Peyer's patch (tissue), 4 donors: Measurements from ENCODE around the gene ATP6AP1. TPM values are rescaled to one million over a fixed set of nuclear protein-coding genes. Genes with fewer than 3 reads are reported as not detected.
A peak's percentile ranks its signal among the peaks of the same experiment; 100 is the strongest.
"Not testable (repeated sequence)": the region's sequence is repeated elsewhere in the genome, so short reads cannot be mapped to it uniquely, and the experiment has no call there.

Experiments used
- DNase-seq, 3 donors: peaks; one replicate each; pipeline ENCODE4 v3.0.0-alpha.2; 2017 to 2019
- H3K27ac ChIP-seq, 4 donors: fragments of 200-600 bp; sonication (generic); one replicate each; pipeline ENCODE4 v1.5.1; 2016 to 2019
- H3K27me3 ChIP-seq, 2 donors: fragments of 200-600 bp; sonication (generic); one replicate each; pipeline ENCODE4 v1.5.1; 2019
- H3K36me3 ChIP-seq, 3 donors: fragments of 200-600 bp; sonication (generic); one replicate each; pipeline ENCODE4 v1.5.1; 2016 to 2019
- H3K4me1 ChIP-seq, 4 donors: fragments of 200-600 bp; sonication (generic); one replicate each; pipeline ENCODE4 v1.5.1; 2016 to 2019
- H3K4me3 ChIP-seq, 4 donors: fragments of 200-600 bp; sonication (generic); 1 replicate in 3 of 4; 2 replicates in 1 of 4; pipeline ENCODE4 v1.5.1; 2016 to 2019; ENCODE audit warnings: mild to moderate bottlenecking in 1 of 4
- H3K9me3 ChIP-seq, 4 donors: fragments of 200-600 bp; sonication (generic); one replicate each; pipeline ENCODE4 v1.5.1; 2016 to 2019; ENCODE audit warnings: mild to moderate bottlenecking in 1 of 4
- CTCF ChIP-seq, 6 experiments: fragments of 450-650 bp in 4 of 6; fragments of 200-600 bp in 2 of 6; sonication (generic) in 1 of 6; IDR thresholded peaks; one replicate each; pipeline ENCODE4 v1.5.1; 2017 to 2019; ENCODE audit warnings: antibody characterized with exemption in 6 of 6, mild to moderate bottlenecking in 3 of 6, moderate library complexity in 1 of 6
- POLR2A ChIP-seq, 2 donors: fragments of 450-650 bp; IDR thresholded peaks; one replicate each; pipeline ENCODE4 v1.5.1; 2017; ENCODE audit warnings: antibody characterized with exemption in 2 of 2, mild to moderate bottlenecking in 2 of 2, moderate library complexity in 2 of 2
- total RNA-seq, 4 donors: library from RNA; depleted of rRNA; stranded (reverse); fragments of >200 nt; gene quantifications; one replicate each; pipeline ENCODE4 v1.1.0, GENCODE V29; 2016

Gene ATP6AP1
- total RNA-seq, 4 donors from 2014 or later: 11.6 to 80.0 (median 54.9) TPM

DNA sequence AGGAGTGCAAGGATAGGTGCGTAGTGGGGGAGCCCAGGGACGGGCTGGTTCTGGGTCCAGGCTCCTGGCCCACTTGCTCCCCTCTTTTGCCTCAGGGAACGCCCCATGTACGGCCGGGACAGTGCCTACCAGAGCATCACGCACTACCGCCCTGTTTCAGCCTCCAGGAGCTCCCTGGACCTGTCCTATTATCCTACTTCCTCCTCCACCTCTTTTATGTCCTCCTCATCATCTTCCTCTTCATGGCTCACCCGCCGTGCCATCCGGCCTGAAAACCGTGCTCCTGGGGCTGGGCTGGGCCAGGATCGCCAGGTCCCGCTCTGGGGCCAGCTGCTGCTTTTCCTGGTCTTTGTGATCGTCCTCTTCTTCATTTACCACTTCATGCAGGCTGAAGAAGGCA is 47.7 kb upstream of the ATP6AP1 start:
- Histone ChIP-seq H3K4me3 (peak overlapping the region in 1 of 4 donors; percentile 88), H3K27me3 (no peaks in the 10 kb centered on the region), H3K9me3 (no peaks in the 10 kb centered on the region), H3K27ac (peak overlapping the region in 1 of 4 donors; percentile 92), H3K4me1 (peaks cover 0 to 9% (median 4%) of the 10 kb centered on the region in 4 donors), H3K36me3 (peaks cover 0 to 4% (median 0%) of the 10 kb centered on the region in 3 donors)
- no peak for DNase-seq
- TF ChIP-seq POLR2A (IDR thresholded peaks at IDR 0.05) (no peak), CTCF (IDR thresholded peaks at IDR 0.05) (no peak)

DNA sequence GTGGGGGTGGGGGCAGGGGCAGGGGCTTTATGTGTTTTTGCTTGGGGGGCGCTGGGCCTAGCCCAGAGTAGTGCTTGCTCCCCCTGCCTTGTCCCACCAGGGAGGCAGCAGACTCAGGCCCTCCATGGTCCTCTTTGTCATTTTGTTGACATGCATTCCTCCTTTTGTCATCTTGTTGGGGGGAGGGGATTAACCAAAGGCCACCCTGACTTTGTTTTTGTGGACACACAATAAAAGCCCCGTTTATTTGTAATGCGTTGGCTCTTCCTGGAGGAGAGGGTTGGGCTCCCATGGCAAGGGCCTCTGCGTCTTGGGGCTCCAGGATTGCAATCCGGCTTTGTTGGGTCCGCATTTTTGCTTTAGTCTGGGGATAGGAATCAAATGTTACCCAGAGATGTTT is 47.2 kb upstream of the ATP6AP1 start:
- H3K4me3 ChIP-seq: no peak overlapping the region
- H3K4me1 ChIP-seq: peaks cover 0 to 9% (median 4%) of the 10 kb centered on the region in 4 donors
- peaks cover 0 to 4% (median 0%) of the 10 kb centered on the region in 3 donors for H3K36me3 ChIP-seq
- H3K9me3 ChIP-seq: no peaks in the 10 kb centered on the region
- DNase-seq: no peak
- no peak overlapping the region for H3K27ac ChIP-seq
- H3K27me3 ChIP-seq: no peaks in the 10 kb centered on the region
- TF ChIP-seq CTCF (IDR thresholded peaks at IDR 0.05): no peak
- no peak for TF ChIP-seq POLR2A (IDR thresholded peaks at IDR 0.05)

- no peaks in the 10 kb centered on the region for H3K27me3 ChIP-seq
- H3K36me3 ChIP-seq: peaks cover 0 to 4% (median 0%) of the 10 kb centered on the region in 3 donors
- DNase-seq: no peak
- H3K4me3 ChIP-seq: no peak overlapping the region
- no peaks in the 10 kb centered on the region for H3K9me3 ChIP-seq
- no peak for TF ChIP-seq POLR2A (IDR thresholded peaks at IDR 0.05)
- TF ChIP-seq CTCF (IDR thresholded peaks at IDR 0.05): no peak
- H3K4me1 ChIP-seq: peaks cover 0 to 9% (median 4%) of the 10 kb centered on the region in 4 donors
- H3K27ac ChIP-seq: no peak overlapping the region
Measured at GRCh38 chrX:154382483-154383069, 45.9 kb upstream of the ATP6AP1 start.

DNA sequence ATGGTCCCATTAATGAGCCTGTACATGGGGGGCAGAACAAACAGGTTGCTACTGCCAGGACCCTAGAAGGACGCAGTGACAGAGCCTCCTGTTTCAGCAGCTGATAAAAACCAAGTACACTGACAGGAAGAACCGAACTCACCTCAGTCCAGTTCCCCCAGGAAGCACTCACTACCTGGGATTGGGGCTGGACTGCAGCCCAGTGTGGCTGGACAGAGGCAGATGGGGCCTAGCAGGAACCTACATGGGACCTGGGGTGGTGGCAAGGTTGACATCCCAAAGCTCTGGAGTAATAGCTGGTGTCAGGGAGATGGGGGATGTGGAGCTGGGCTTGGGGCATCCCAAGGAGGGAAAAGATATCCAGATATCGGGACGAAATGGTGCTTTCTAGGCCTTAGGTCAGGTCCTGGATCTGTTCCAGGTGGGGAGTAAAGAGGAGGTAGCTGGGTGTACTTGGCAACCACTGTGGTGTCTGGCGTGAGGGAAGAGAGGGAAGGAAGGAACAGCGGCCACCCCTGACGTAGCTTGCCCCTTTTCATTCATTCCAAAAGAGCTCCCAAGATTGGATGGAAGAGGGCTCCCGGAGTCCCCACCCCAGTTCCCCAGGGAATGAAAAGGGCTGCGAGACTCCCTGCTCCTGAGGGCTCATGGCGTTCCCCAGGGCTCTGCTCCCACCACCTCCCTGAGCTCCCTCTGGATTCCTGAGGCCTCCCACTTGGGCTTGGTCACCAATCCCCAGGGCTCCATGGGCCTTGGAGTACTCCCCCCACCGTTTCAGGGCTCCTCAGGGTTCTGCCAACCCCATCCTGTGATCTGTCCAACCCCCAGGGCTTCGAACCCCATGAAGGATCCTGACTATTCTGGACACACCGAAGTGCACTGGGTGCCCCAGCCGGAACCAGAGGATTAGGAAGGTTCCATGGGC is 44.9 kb upstream of the ATP6AP1 start:
- no peak for TF ChIP-seq POLR2A (IDR thresholded peaks at IDR 0.05)
- DNase-seq: no peak
- Histone ChIP-seq H3K27me3 (no peaks in the 10 kb centered on the region), H3K9me3 (no peaks in the 10 kb centered on the region), H3K36me3 (peaks cover 0 to 4% (median 0%) of the 10 kb centered on the region in 3 donors), H3K27ac (no peak overlapping the region), H3K4me1 (peaks cover 0 to 9% (median 4%) of the 10 kb centered on the region in 4 donors), H3K4me3 (no peak overlapping the region)

GRCh38 chrX:154384284-154384892 is 44.1 kb upstream of the ATP6AP1 start:
- Histone ChIP-seq H3K4me1 (peaks cover 0 to 9% (median 4%) of the 10 kb centered on the region in 4 donors), H3K27ac (peak overlapping the region in 1 of 4 donors; percentile 10), H3K9me3 (no peaks in the 10 kb centered on the region), H3K27me3 (no peaks in the 10 kb centered on the region), H3K36me3 (peaks cover 0 to 4% (median 0%) of the 10 kb centered on the region in 3 donors), H3K4me3 (no peak overlapping the region)
- DNase-seq: no peak
- peak in 1 of 6 experiments; percentile 2 for TF ChIP-seq CTCF (IDR thresholded peaks at IDR 0.05)
- TF ChIP-seq POLR2A (IDR thresholded peaks at IDR 0.05): no peak

DNA sequence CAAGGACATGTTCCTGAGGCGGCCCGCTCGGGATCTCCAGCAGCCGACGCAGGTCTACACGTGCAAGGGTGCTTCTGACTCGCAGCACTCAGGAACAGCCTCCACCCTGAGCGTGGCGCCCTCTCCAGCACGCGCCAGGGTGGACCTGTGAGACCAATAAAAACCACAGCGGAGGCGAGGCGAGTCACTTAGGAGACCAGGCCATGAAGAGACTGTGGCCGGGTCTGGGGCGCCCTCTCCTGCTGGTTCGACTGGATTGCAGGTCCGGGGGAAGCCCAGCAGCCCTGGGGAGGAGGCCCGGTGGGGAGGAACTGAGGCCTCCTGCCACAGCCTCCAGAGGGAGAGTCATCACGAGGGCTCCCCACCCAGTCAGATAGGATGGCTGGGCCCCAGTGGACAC is 40.4 kb upstream of the ATP6AP1 start:
- H3K27me3 ChIP-seq, H3K9me3 ChIP-seq, H3K36me3 ChIP-seq, H3K27ac ChIP-seq, H3K4me1 ChIP-seq, H3K4me3 ChIP-seq, DNase-seq: not testable (repeated sequence)

DNA sequence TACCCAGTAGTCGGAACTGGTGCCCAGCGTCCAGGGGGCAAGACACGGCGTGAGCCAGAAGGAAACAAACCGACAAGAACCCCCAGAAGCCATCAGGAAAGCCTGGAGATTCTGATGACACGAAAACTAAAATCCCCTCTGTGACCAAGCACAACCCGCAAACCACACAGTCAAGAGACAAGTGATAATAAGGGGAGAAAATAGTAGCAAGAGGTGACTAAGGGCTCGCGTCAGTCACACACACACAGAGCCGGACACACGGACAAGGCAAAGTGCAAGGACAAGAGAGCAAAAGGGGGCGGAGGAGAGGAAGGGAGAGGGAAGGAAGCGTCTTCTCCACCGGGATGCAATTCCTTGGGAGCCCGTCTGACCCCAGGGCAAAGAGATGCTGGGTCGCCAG is 39.8 kb upstream of the ATP6AP1 start:
- H3K27ac ChIP-seq, H3K4me3 ChIP-seq, DNase-seq, H3K36me3 ChIP-seq, H3K9me3 ChIP-seq, H3K27me3 ChIP-seq, H3K4me1 ChIP-seq: not testable (repeated sequence)

DNA sequence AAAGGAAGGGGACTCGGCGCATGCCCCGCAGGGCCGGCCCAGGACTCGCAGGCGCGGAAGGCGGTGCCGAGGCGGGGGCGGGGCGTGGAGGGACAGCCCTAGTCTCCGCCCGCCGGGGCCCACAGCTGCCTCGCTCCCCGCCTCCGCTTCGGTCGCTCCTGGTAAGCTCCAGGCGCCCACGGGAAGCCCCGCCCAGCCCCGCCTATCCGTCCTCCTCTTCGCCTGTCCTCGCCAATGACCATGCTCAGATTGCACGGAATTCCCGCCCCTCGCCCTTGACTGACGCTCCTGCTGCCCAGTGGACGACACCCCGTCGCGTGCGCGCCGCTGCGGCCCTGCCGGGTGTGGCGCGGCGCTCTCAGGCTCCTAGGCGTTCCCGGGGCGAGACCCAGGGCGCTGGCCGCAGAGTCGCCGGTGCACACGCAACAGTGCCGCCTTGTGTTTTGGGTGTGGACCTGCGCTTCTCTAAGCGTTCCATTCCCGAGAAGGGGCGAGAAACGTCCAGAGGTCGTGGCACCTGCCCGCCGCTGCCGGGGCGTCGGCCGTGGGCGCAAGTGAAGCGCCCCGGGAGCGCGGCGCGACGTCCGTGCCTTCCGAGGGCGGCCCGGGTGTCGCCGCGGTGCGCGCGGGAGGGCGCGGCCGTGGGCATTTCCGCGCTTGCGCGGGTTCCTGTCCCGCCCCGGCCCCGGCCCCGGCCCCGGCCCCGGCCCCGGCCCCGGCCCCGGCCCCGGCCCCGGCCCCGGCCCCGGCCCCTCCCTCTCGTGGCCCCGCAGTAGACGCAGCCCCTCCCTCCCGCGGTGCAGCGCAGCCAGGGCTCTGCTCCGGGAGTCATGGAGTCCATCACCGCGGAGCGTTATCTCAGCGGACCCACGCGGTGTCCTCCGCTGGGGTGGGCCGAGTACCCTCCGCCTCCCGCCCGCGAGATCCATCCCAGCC is 38.4 kb upstream of the ATP6AP1 start:
- H3K36me3 ChIP-seq, H3K27me3 ChIP-seq, H3K9me3 ChIP-seq, H3K4me1 ChIP-seq, DNase-seq: not testable (repeated sequence)
- Histone ChIP-seq H3K4me3 (peak overlapping the region in 2 of 4 donors; percentile 33 to 42), H3K27ac (peak overlapping the region; percentile 43 to 86 (median 74))

- peaks cover 0 to 12% (median 0%) of the 10 kb centered on the region in 4 donors for H3K4me1 ChIP-seq
- not testable (repeated sequence) for H3K27me3 ChIP-seq, H3K9me3 ChIP-seq, H3K4me3 ChIP-seq, DNase-seq
- H3K27ac ChIP-seq: peak overlapping the region in 2 of 4 donors; percentile 96 to 99
- H3K36me3 ChIP-seq: peaks cover 0 to 21% (median 0%) of the 10 kb centered on the region in 3 donors
Measured at GRCh38 chrX:154396363-154396762, 32.1 kb upstream of the ATP6AP1 start.
